Right ventricle myocardium superior (tissue), 1 donor: Measurements from ENCODE around the gene ZNF709. TPM values are rescaled to one million over a fixed set of nuclear protein-coding genes. Genes with fewer than 3 reads are reported as not detected.
"Not testable (repeated sequence)": the region's sequence is repeated elsewhere in the genome, so short reads cannot be mapped to it uniquely, and the experiment has no call there.

ENCODE experiments used
- ATAC-seq: fragments of 200-7000 bp; cut with Tn5 transposase; one replicate; pipeline ENCODE4 v1.9.1; 2020; ENCODE audit warnings: mild to moderate bottlenecking; ENCODE audit not compliant: poor library complexity
- DNase-seq: peaks from one replicate; pipeline ENCODE4 v3.0.0-alpha.2; 2020
- intact Hi-C: fragments of 100-400 bp; cut with DNase I; formaldehyde crosslinking; loops from one replicate; pipeline ENCODE4 v1.11.2; 2022
- long read RNA-seq: library from polyadenylated mRNA; unstranded; transcript quantifications from one replicate; pipeline ENCODE4 v2.0.0, GENCODE V29; 2021
- total RNA-seq: library from RNA; stranded (reverse); fragmentation: NEBNext Ultra II Directional; extraction: Animal tissue kit (Norgen Biotek cat#: 25700); gene quantifications from one replicate; pipeline ENCODE4 v1.2.1, GENCODE V29; 2021
- donor health status: DM: no; HTN: yes; CAD: no; lungs with severe emphysema.

The ZNF709 gene
- 1.4 TPM for total RNA-seq
- long read RNA-seq, full-length matches to known transcripts: 2 of 3 reads
- long read RNA-seq, partial matches to known transcripts: 0 of 3 reads
- long read RNA-seq, other reads (novel, unspliced or antisense): 1 of 3 reads

DNA sequence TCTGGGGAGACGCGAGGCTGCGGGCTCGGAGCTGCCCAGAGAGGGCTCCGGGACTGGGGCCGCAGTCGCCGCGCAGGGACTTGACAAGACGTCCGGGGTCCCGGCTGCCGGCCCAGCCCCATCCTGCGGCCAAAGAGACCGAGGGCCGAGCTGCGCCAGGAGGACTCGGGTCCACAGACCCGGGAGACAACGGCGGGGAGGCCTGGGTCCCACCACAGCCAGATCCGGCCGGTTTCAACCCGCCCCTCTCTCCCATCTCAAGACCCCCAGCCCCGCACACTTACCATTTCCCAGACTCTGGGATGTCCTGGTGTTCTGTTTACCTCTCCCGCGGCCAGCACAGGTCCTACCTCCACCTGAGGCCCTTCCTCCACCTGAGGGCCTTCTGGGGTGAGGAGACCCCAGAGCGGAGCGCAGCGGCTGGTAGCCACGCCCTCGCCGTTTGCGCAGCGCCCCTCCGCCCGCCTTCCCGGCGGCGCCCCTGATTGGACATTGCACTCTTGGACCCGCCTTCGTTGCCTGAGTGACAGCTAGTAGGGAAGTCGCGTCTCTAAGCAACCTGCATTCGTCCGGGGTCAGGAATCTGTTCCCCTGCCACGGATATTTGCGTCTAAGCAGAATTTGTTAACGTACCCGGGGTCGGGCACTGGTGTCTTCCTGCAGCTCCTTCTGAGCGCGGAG is at the start of gene ZNF709:
Gene ZNF709, minus strand, starts transcription at position 446 of the 681 bp plus-strand sequence. Its CDS starts 159 bp downstream, at position 287.
- DNase-seq (peak; percentile 94), ATAC-seq (peak; percentile 100)
- intact Hi-C loops: no loop called here

GRCh38 chr19:12527034-12527836 is 42.6 kb upstream of the ZNF709 start:
- ATAC-seq (no peak), DNase-seq (no peak)

GRCh38 chr19:12526542-12526941 is 41.9 kb upstream of the ZNF709 start:
- no peak for ATAC-seq
- DNase-seq: no peak
- intact Hi-C loops: no loop called here

More at GRCh38 chr19:12527034-12527836, 42.6 kb upstream of the ZNF709 start:
- intact Hi-C loops: no loop called here

DNA sequence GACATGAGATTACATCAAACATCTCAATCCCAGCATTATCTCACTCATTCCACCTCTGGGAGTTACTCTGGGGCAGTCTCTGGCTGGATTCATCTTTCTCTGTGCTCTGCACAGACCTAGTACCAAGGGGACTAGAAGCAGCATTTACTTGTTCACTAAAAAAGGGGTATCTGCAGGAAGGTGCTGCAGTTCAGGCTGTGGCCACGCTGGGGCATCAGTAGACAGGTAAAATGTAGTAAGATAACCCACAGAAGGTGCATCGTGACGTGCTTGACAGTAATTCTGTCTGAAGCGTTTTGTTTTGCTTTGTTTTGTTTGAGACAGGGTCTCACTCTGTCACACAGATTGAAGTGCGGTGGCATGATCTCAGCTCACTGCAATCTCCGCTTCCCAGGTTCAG is 37.4 kb upstream of the ZNF709 start:
- DNase-seq (no peak), ATAC-seq (no peak)
- intact Hi-C loops: no loop called here

DNA sequence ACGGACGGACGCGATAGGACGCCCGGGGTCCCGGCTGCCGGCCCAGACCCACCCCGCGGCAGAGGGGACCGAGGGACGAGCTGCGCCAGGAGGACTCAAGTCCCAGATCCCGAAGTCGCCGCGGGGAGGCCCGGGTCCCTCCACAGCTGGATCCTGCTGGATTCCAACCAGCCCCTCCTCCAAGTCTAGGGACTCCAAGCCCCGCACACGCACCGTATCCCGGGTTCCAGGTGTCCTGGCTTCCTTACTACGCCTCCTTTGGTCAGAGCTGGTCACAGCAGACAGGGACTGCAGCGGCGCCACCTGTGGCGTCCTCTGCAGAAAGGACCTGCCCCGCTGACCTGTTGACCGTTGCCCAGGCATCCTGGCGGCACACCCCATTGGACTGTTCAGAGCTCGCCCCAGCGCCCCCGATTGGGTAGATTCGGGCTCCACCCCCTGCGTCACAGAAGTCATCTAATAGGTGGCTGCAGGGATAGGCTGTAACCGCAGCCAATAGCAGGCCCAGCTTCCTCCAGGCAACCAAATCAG is 29.0 kb upstream of the ZNF709 start:
- peak; percentile 36 for ATAC-seq
- intact Hi-C loops: no loop called here
- DNase-seq: no peak

GRCh38 chr19:12497032-12497431 is 12.4 kb upstream of the ZNF709 start:
- ATAC-seq (no peak), DNase-seq (no peak)
- intact Hi-C loops: no loop called here

GRCh38 chr19:12496480-12496879 is 11.9 kb upstream of the ZNF709 start:
- no peak for DNase-seq
- ATAC-seq: no peak
- intact Hi-C loops: no loop called here

- ATAC-seq (peak; percentile 100), DNase-seq (peak; percentile 97)
- intact Hi-C loops: no loop called here
Measured at GRCh38 chr19:12495002-12495802, 10.6 kb upstream of the ZNF709 start.

GRCh38 chr19:12494260-12494860 is 9.7 kb upstream of the ZNF709 start:
- no peak for DNase-seq
- intact Hi-C loops: no loop called here
- no peak for ATAC-seq

GRCh38 chr19:12486265-12486783 is 1.7 kb upstream of the ZNF709 start:
- DNase-seq, intact Hi-C loops, ATAC-seq: not testable (repeated sequence)

- intact Hi-C loops: no loop called here
- no peak for DNase-seq
Measured at GRCh38 chr19:12485571-12485970, 955 bp upstream of the ZNF709 start.

DNA sequence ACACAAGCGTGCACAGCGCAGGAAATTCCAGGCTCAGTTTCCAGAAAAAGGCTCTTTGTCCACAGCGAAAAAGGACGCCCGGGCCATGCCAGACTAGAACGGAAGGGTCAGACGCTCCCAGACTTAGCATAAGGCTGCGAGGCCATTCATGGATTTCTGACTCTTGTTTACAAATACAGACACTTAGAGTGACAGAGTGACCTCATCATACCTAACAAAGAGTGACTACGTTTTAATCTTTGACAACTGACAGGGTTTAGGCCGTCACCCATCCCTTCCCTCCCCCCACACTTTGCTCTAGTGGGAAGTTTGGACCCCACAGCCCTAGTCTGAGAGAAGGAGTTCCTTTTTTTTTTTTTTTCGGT is 418 bp upstream of the ZNF709 start:
- intact Hi-C loops: no loop called here
- ATAC-seq: peak; percentile 65
- no peak for DNase-seq

More at GRCh38 chr19:12485571-12485970, 955 bp upstream of the ZNF709 start:
- ATAC-seq: no peak

- intact Hi-C loops: no loop called here
- DNase-seq (no peak), ATAC-seq (no peak)
Measured at GRCh38 chr19:12484011-12484370, 625 bp downstream of the ZNF709 start.

DNA sequence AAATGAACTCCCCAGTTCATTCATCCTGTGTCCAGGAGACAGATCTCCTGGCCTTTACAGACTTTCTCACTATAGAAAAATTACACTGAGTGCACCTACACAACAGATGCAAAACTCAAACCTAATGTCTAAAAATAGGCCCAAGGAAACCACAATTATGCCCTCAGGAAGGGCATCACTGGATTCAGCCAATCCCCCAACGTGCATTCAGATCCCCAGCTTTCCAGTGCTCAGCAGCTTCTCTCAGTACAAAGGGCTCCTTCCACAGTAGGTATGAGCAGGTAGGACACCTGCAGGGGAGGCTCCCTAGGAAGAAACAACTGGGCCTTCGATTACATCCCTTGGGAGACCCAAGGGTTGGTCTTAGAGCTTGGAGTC is 2.1 kb downstream of the ZNF709 start:
- ATAC-seq: no peak
- no peak for DNase-seq
- intact Hi-C loops: no loop called here

- ATAC-seq: no peak
- intact Hi-C loops: no loop called here
- DNase-seq: no peak
Measured at GRCh38 chr19:12481781-12482508, 2.7 kb downstream of the ZNF709 start.

DNA sequence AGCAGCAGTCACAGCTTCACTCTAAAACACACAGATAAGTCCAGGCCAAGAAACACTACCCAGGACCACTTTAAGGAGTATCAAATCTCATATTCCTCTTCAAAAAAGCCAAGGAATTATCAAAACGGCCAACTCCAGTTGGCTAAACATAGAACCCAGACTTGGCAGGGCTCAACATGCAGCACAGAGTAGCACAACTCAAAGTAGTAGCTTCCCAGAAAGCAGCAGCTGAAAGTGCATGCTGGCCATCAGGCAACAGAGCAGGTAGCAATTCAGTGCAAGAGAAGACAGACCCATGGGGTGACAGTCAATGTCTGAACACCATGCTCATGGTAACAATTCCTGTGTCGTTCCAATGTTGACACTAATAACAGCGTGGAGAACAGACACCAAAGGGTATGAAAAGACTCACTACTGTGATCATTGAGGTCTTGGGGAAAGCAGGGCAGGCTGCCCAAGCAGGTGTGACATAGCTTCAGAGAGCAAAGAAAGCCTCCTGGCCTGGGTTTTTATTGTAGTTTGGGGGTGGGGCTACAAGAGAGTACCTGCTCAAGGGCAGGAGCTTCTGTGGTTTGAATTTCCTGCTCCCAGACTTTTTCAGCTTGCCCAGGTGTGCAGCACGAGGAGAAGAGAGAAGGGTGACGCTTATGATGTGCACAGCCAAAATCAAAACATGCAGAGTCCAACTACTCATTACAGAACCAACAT is 6.2 kb downstream of the ZNF709 start:
- ATAC-seq: peak; percentile 53
- intact Hi-C loops: no loop called here
- no peak for DNase-seq

DNA sequence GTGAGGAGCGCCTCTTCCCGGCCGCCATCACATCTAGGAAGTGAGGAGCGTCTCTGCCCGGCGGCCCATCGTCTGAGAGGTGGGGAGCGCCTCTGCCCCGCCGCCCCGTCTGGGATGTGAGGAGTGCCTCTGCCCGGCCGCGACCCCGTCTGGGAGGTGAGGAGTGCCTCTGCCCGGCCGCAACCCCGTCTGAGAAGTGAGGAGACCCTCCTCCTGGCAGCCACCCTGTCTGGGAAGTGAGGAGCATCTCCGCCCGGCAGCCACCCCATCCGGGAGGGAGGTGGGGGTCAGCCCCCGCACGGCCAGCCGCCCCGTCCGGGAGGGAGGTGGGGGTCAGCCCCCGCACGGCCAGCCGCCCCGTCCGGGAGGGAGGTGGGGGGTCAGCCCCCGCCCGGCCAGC is 17.0 kb downstream of the ZNF709 start:
- intact Hi-C loops, DNase-seq, ATAC-seq: not testable (repeated sequence)
